ENCODE results near the gene MYO1G. TPM values are rescaled to one million over a fixed set of nuclear protein-coding genes. Genes with fewer than 3 reads are reported as not detected.

Gene MYO1G
- total and polyA plus RNA-seq, 9 of the 15 experiments (the other 6 are each of a cell fraction or from before 2014, with no cell fraction given), result 0.03 to 0.62 (median 0.13) TPM; not detected in 1

GRCh38 chr7:44956157-44956766, 22.6 kb downstream of the MYO1G start (continued):
- TF ChIP-seq, protein P1, sequence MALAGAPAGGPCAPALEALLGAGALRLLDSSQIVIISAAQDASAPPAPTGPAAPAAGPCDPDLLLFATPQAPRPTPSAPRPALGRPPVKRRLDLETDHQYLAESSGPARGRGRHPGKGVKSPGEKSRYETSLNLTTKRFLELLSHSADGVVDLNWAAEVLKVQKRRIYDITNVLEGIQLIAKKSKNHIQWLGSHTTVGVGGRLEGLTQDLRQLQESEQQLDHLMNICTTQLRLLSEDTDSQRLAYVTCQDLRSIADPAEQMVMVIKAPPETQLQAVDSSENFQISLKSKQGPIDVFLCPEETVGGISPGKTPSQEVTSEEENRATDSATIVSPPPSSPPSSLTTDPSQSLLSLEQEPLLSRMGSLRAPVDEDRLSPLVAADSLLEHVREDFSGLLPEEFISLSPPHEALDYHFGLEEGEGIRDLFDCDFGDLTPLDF (CRISPR knock-in tag; IDR thresholded peaks at IDR 0.05), result no peak
- TF ChIP-seq SAFB2 (IDR thresholded peaks at IDR 0.05; ENCODE audit: borderline replicate concordance, low read depth, low read length, severe bottlenecking) (no peak), TARDBP (IDR thresholded peaks at IDR 0.05) (no peak)
- TF ChIP-seq, protein P2, sequence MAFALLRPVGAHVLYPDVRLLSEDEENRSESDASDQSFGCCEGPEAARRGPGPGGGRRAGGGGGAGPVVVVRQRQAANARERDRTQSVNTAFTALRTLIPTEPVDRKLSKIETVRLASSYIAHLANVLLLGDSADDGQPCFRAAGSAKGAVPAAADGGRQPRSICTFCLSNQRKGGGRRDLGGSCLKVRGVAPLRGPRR (CRISPR knock-in tag; IDR thresholded peaks at IDR 0.05), result no peak

DNA sequence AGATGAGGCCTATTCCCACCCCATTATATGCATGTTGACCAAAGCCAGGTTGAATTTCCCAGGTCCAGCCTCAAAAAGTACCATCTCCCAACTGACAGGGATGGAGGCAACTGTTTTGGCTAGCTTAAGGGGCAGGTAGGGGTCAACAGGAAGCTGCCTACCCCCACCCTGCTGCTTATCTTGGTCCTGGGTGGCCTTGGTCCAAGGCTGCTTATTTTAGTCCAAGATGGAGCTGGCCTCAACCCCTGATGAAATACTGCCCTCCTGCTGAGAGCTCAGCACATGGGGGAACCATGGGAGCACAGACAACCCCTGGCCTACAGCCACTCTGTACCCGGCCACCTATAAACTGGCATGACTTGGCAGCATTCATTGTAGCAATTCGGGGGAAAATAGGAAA, 23.1 kb downstream of the MYO1G start:
- POLR2A ChIA-PET, result interaction anchor here (0.7 to 3.3 kb wide), 3 partner anchors 18 to 160 kb away, joined by 3 to 11 read pairs (median 4); partner anchors contain the start of gene H2AZ2
- WGBS (ENCODE audit: insufficient coverage, low coverage, missing lambda C conversion rate), result 4% methylated on average over 2 of the region's 2 CpGs
- TF ChIP-seq NR4A1 (CRISPR knock-in tag; IDR thresholded peaks at IDR 0.05) (no peak), NR4A1 (tag; IDR thresholded peaks at IDR 0.05) (peak; percentile 31; the same call in 1 of the 2 replicates), BCOR (IDR thresholded peaks at IDR 0.05) (no peak), PYGO2 (tag; IDR thresholded peaks at IDR 0.05) (no peak), ETV5 (CRISPR knock-in tag; IDR thresholded peaks at IDR 0.05; ENCODE audit: low read depth) (peak; percentile 68), SMAD4 (CRISPR knock-in tag; conservative IDR thresholded peaks at IDR 0.05) (peak; percentile 60; the same call in 1 of the 2 replicates), NR2C1 (IDR thresholded peaks at IDR 0.05) (0 out of 2 replicates have a peak, but pooled peaks have one; percentile 47), NR2C1 (tag; IDR thresholded peaks at IDR 0.05) (peak; percentile 36; the same call in 1 of the 2 replicates), RHOXF2B (CRISPR knock-in tag; conservative IDR thresholded peaks at IDR 0.05) (no peak)
- TF ChIP-seq, protein P3, sequence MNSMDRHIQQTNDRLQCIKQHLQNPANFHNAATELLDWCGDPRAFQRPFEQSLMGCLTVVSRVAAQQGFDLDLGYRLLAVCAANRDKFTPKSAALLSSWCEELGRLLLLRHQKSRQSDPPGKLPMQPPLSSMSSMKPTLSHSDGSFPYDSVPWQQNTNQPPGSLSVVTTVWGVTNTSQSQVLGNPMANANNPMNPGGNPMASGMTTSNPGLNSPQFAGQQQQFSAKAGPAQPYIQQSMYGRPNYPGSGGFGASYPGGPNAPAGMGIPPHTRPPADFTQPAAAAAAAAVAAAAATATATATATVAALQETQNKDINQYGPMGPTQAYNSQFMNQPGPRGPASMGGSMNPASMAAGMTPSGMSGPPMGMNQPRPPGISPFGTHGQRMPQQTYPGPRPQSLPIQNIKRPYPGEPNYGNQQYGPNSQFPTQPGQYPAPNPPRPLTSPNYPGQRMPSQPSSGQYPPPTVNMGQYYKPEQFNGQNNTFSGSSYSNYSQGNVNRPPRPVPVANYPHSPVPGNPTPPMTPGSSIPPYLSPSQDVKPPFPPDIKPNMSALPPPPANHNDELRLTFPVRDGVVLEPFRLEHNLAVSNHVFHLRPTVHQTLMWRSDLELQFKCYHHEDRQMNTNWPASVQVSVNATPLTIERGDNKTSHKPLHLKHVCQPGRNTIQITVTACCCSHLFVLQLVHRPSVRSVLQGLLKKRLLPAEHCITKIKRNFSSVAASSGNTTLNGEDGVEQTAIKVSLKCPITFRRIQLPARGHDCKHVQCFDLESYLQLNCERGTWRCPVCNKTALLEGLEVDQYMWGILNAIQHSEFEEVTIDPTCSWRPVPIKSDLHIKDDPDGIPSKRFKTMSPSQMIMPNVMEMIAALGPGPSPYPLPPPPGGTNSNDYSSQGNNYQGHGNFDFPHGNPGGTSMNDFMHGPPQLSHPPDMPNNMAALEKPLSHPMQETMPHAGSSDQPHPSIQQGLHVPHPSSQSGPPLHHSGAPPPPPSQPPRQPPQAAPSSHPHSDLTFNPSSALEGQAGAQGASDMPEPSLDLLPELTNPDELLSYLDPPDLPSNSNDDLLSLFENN (IDR thresholded peaks at IDR 0.05; ENCODE audit: low read depth in 2 of 2, low read length in 2 of 2), result no peak

More for the DNA sequence above, 23.1 kb downstream of the MYO1G start:
- no peaks in the 10 kb centered on the region for H3K79me2 ChIP-seq (ENCODE audit: control insufficient read depth, insufficient read depth, low read length)
- no peak overlapping the region for H3K4me3 ChIP-seq
- peak; percentile 75 for ATAC-seq
- CTCF ChIA-PET (ENCODE audit: low intra/inter-chr PET ratio), result no interaction called here
- H3K27me3 ChIP-seq (ENCODE audit: control insufficient read depth in 2 of 2, insufficient read depth in 2 of 2, low read length in 2 of 2), result no peaks in the 10 kb centered on the region
- H3K27ac ChIP-seq (ENCODE audit: extremely low read depth, low read depth, low read length), result peak overlapping the region; percentile 63
- no TSS peak for BruUV-seq (replicated peaks)
- peak overlapping the region; percentile 81 for H2AFZ ChIP-seq (ENCODE audit: low read depth, low read length)
- peak overlapping the region; percentile 48 for H3K4me2 ChIP-seq (ENCODE audit: insufficient read depth, low read length)
- no peaks in the 10 kb centered on the region for H3K9me1 ChIP-seq (ENCODE audit: control insufficient read depth, insufficient read depth, low read length)
- no peaks in the 10 kb centered on the region for H4K20me1 ChIP-seq (replicated peaks; ENCODE audit: control insufficient read depth, insufficient read depth, low read length)
- intact Hi-C loops (cut with micrococcal nuclease) (no loop called here), in situ Hi-C loops (cut with MboI) (no loop called here)
- peak overlapping the region; percentile 2 to 41; a peak in 3 of 4 replicates for H3K9ac ChIP-seq (ENCODE audit: insufficient read depth in 1 of 2, low read depth in 2 of 2, low read length in 2 of 2)
- H3K36me3 ChIP-seq (ENCODE audit: control insufficient read depth, insufficient read depth, low read length), result no peaks in the 10 kb centered on the region
- FAIRE-seq, result peak; percentile 75
- DNase-seq (ENCODE audit: extremely low read depth in 1 of 4, low spot score in 3 of 4), result peak in 3 of 4 experiments; percentile 37 to 88 (median 80)
- no peaks in the 10 kb centered on the region for H3K9me3 ChIP-seq (replicated peaks; ENCODE audit: control insufficient read depth, insufficient read depth, low read depth, low read length)
- H3K4me1 ChIP-seq (replicated peaks in 1 of 2; ENCODE audit: control insufficient read depth in 2 of 2, insufficient read depth in 2 of 2, low read length in 2 of 2), result peaks cover 18 to 39% of the 10 kb centered on the region in 2 experiments
